Right atrium auricular region (tissue), 2 donors: Measurements from ENCODE around the gene RUFY3. TPM values are rescaled to one million over a fixed set of nuclear protein-coding genes. Genes with fewer than 3 reads are reported as not detected.
A peak's percentile ranks its signal among the peaks of the same experiment; 100 is the strongest.
"Not testable (repeated sequence)": the region's sequence is repeated elsewhere in the genome, so short reads cannot be mapped to it uniquely, and the experiment has no call there.

Experiments
- DNase-seq: peaks from one replicate; pipeline ENCODE4 v3.0.0-alpha.2; 2019; ENCODE audit warnings: low spot score
- H3K27ac ChIP-seq, 2 donors: fragments of 200-600 bp; sonication (generic); 1 replicate in 1 of 2; 2 replicates in 1 of 2; pipeline ENCODE4 v1.5.1; 2016 to 2019
- H3K27me3 ChIP-seq, 2 donors: fragments of 200-600 bp; sonication (generic); one replicate each; pipeline versions ENCODE4 v1.5.1 to v1.6.0; 2017 to 2019
- H3K36me3 ChIP-seq: fragments of 200-600 bp; sonication (generic); one replicate; pipeline ENCODE4 v1.5.1; 2016
- H3K4me1 ChIP-seq, 2 donors: fragments of 200-600 bp; sonication (generic); one replicate each; pipeline versions ENCODE4 v1.5.1 to v1.6.0; 2017 to 2019
- H3K4me3 ChIP-seq, 2 donors: fragments of 200-600 bp; sonication (generic); 1 replicate in 1 of 2; 2 replicates in 1 of 2; pipeline ENCODE4 v1.5.1; 2017 to 2019; ENCODE audit warnings: mild to moderate bottlenecking in 1 of 2, moderate library complexity in 1 of 2
- H3K9me3 ChIP-seq, 2 donors: fragments of 200-600 bp; sonication (generic); one replicate each; pipeline ENCODE4 v1.5.1; 2019
- total RNA-seq, 2 donors: library from RNA; depleted of rRNA; stranded (reverse); fragments of >200 nt; gene quantifications; one replicate each; pipeline ENCODE4 v1.1.0, GENCODE V29; 2016
- TF ChIP-seq, protein P1 (sequence below), 2 donors: fragments of 200-600 bp; sonication (generic); IDR thresholded peaks; one replicate each; pipeline ENCODE4 v1.5.1; 2019; ENCODE audit warnings: antibody characterized with exemption in 2 of 2

The RUFY3 gene
- total RNA-seq, 2 donors from 2014 or later, result 14.7 to 16.7 TPM

GRCh38 chr4:70691661-70692060, 30.1 kb upstream of the RUFY3 start:
- no peak for DNase-seq
- TF ChIP-seq, protein P1, sequence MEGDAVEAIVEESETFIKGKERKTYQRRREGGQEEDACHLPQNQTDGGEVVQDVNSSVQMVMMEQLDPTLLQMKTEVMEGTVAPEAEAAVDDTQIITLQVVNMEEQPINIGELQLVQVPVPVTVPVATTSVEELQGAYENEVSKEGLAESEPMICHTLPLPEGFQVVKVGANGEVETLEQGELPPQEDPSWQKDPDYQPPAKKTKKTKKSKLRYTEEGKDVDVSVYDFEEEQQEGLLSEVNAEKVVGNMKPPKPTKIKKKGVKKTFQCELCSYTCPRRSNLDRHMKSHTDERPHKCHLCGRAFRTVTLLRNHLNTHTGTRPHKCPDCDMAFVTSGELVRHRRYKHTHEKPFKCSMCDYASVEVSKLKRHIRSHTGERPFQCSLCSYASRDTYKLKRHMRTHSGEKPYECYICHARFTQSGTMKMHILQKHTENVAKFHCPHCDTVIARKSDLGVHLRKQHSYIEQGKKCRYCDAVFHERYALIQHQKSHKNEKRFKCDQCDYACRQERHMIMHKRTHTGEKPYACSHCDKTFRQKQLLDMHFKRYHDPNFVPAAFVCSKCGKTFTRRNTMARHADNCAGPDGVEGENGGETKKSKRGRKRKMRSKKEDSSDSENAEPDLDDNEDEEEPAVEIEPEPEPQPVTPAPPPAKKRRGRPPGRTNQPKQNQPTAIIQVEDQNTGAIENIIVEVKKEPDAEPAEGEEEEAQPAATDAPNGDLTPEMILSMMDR (IDR thresholded peaks at IDR 0.05), result no peak
- H3K4me1 ChIP-seq, result peaks cover 0 to 35% of the 10 kb centered on the region in 2 donors
- no peak overlapping the region for H3K4me3 ChIP-seq
- H3K27ac ChIP-seq, result no peak overlapping the region
- no peaks in the 10 kb centered on the region for H3K27me3 ChIP-seq
- H3K9me3 ChIP-seq, result no peaks in the 10 kb centered on the region
- H3K36me3 ChIP-seq, result no peaks in the 10 kb centered on the region

GRCh38 chr4:70694633-70695032, 27.1 kb upstream of the RUFY3 start:
- peaks cover 0 to 22% of the 10 kb centered on the region in 2 donors for H3K4me1 ChIP-seq
- not testable (repeated sequence) for H3K9me3 ChIP-seq, H3K27me3 ChIP-seq, DNase-seq, H3K4me3 ChIP-seq, H3K36me3 ChIP-seq, H3K27ac ChIP-seq

- not testable (repeated sequence) for H3K36me3 ChIP-seq, DNase-seq, H3K4me1 ChIP-seq, H3K4me3 ChIP-seq, H3K9me3 ChIP-seq, H3K27ac ChIP-seq, H3K27me3 ChIP-seq
Observed at GRCh38 chr4:70698435-70698834, 23.3 kb upstream of the RUFY3 start.

- H3K27me3 ChIP-seq, result no peaks in the 10 kb centered on the region
- H3K9me3 ChIP-seq, result no peaks in the 10 kb centered on the region
- H3K4me1 ChIP-seq, result peaks cover 0 to 8% of the 10 kb centered on the region in 2 donors
- H3K36me3 ChIP-seq, result no peaks in the 10 kb centered on the region
- H3K4me3 ChIP-seq, result no peak overlapping the region
- TF ChIP-seq, protein P1 (IDR thresholded peaks at IDR 0.05), result no peak
- no peak overlapping the region for H3K27ac ChIP-seq
- DNase-seq, result no peak
Observed at GRCh38 chr4:70700712-70701111, 21.1 kb upstream of the RUFY3 start.

DNA sequence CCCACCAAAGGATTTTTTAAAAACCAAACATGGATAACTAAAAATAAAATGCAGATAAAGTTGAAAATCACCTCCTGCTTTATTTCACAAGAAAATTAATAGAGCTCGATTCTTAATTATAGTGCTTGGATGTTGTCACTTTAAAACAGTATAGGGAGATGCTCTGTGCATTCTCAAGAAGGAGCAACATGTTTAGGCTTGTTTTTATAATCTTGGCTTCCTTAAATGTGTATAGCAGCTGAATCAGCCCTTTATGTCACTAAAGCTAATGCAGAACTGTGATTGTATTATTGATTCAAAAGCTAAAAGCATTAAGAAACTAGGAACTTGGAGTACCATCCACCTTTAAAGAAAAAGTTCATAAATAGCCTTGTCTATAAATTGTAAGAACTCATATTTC, 20.5 kb upstream of the RUFY3 start:
- DNase-seq, result no peak
- Histone ChIP-seq H3K4me1 (peaks cover 0 to 13% of the 10 kb centered on the region in 2 donors), H3K4me3 (no peak overlapping the region), H3K27me3 (no peaks in the 10 kb centered on the region), H3K36me3 (no peaks in the 10 kb centered on the region), H3K27ac (no peak overlapping the region), H3K9me3 (no peaks in the 10 kb centered on the region)
- TF ChIP-seq, protein P1 (IDR thresholded peaks at IDR 0.05), result no peak

- H3K4me1 ChIP-seq, result peaks cover 0 to 26% of the 10 kb centered on the region in 2 donors
- H3K27ac ChIP-seq, H3K4me3 ChIP-seq, H3K36me3 ChIP-seq, H3K27me3 ChIP-seq, DNase-seq, H3K9me3 ChIP-seq: not testable (repeated sequence)
Observed at GRCh38 chr4:70702592-70702991, 19.2 kb upstream of the RUFY3 start.

DNA sequence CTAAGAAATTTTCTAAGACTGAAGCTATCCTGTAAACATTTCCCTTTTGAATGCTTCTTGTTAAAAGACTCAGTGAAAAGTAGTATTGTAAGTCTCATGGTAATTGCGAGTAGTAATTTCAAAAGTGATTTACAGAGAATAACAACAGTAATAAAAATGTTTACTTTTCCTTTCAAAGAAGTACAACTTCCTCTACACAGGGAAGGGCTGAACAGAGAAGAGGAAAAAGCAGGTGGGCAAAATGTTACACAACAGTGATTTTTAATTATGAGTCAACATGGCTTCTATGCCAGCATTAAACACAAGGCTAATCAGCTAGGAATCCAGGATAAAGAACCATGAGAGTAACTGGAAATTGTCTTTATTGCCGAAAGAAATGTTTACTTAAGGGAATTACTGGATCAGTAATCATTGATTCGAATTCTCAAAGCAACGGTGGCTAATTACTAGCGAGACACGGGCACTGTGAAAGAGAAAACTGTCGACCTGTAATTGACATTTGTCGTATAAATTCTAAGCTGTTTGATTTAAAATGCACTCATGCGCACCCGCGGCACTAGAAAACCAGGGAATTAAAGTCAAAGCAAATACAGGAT, 18.0 kb upstream of the RUFY3 start:
- peak overlapping the region; percentile 95 to 96 for H3K27ac ChIP-seq
- H3K36me3 ChIP-seq, result no peaks in the 10 kb centered on the region
- DNase-seq, result no peak
- no peaks in the 10 kb centered on the region for H3K27me3 ChIP-seq
- peak overlapping the region; percentile 84 to 91 for H3K4me3 ChIP-seq
- no peaks in the 10 kb centered on the region for H3K9me3 ChIP-seq
- H3K4me1 ChIP-seq, result peaks cover 0 to 26% of the 10 kb centered on the region in 2 donors
- TF ChIP-seq, protein P1 (IDR thresholded peaks at IDR 0.05), result no peak
